ENCODE measurements around the gene LPIN1.

- no peak for TF ChIP-seq CTCF (IDR thresholded peaks at IDR 0.05; ENCODE audit: low read depth, low read length, missing input control)
- TF ChIP-seq JUND (IDR thresholded peaks at IDR 0.05) = no peak
- no peak for TF ChIP-seq ATF3 (IDR thresholded peaks at IDR 0.05)
- TF ChIP-seq TAF1 (conservative IDR thresholded peaks at IDR 0.05) = no peak
These were observed 81.1 kb downstream of the LPIN1 start for GRCh38 chr2:11827547-11827946.

Data from liver (tissue), 3 donors.